ENCODE data around the gene SAMD11. TPM values are rescaled to one million over a fixed set of nuclear protein-coding genes. Genes with fewer than 3 reads are reported as not detected.
"Not testable (repeated sequence)": the region's sequence is repeated elsewhere in the genome, so short reads cannot be mapped to it uniquely, and the experiment has no call there.

SAMD11 gene
- total RNA-seq, 1 experiment from 2014 or later: 13.5 TPM

GRCh38 chr1:985126-985525 is 61.4 kb downstream of the SAMD11 start:
- Histone ChIP-seq H3K79me2 (ENCODE audit: insufficient read depth, low read length) (no peaks in the 10 kb centered on the region), H3T11ph (ENCODE audit: low read length) (no peak overlapping the region), H4K20me1 (ENCODE audit: control insufficient read depth, insufficient read depth, insufficient read length) (no peaks in the 10 kb centered on the region), H3K4ac (ENCODE audit: low read depth, low read length) (no peak overlapping the region), H2AK5ac (ENCODE audit: insufficient read length, low read length) (no peak overlapping the region), H4K5ac (ENCODE audit: insufficient read length, low read depth, low read length) (no peak overlapping the region), H2BK120ac (ENCODE audit: low read depth, low read length, poor library complexity, severe bottlenecking) (no peak overlapping the region), H3K18ac (ENCODE audit: insufficient read length, low read depth, low read length) (no peak overlapping the region), H3K9ac (ENCODE audit: extremely low read depth, insufficient read length, low read length) (no peak overlapping the region), H3K27me3 (ENCODE audit: insufficient read depth, low read length) (peaks cover 2% of the 10 kb centered on the region; the same call in 1 of the 2 replicates), H3K56ac (ENCODE audit: insufficient read length, low read depth, low read length) (no peak overlapping the region), H3K23ac (ENCODE audit: insufficient read length, low read depth, low read length) (no peak overlapping the region), H3K23me2 (ENCODE audit: insufficient read length, low read depth, low read length, poor library complexity, severe bottlenecking) (no peaks in the 10 kb centered on the region), H3K4me1 (ENCODE audit: insufficient read depth, low read length) (no peaks in the 10 kb centered on the region), H4K8ac (replicated peaks; ENCODE audit: insufficient read length, low read depth, low read length) (no peak overlapping the region), H3K4me2 (ENCODE audit: insufficient read depth, insufficient read length, low read length) (no peak overlapping the region), H3K79me1 (ENCODE audit: insufficient read depth, low read depth, low read length, poor library complexity, severe bottlenecking) (no peaks in the 10 kb centered on the region), H2BK12ac (ENCODE audit: insufficient read length, low read depth, low read length) (no peak overlapping the region), H3K14ac (ENCODE audit: insufficient read depth, low read length) (no peak overlapping the region), H2AFZ (ENCODE audit: low read length) (no peak overlapping the region), H2BK15ac (ENCODE audit: low read depth, low read length) (no peak overlapping the region), H3K9me3 (ENCODE audit: control insufficient read depth, low read depth, low read length) (no peaks in the 10 kb centered on the region), H2BK5ac (ENCODE audit: insufficient read length, low read length) (no peak overlapping the region), H3K27ac (ENCODE audit: insufficient read length, low read depth, low read length) (no peak overlapping the region), H2BK20ac (ENCODE audit: low read depth, low read length, poor library complexity, severe bottlenecking) (no peak overlapping the region), H4K91ac (ENCODE audit: insufficient read length, low read depth, low read length) (no peak overlapping the region)
- no peak overlapping the region for H3K4me3 Mint-ChIP-seq
- peaks cover 91% of the 10 kb centered on the region for H3K27me3 Mint-ChIP-seq (ENCODE audit: low read depth)
- H3K4me1 Mint-ChIP-seq: no peaks in the 10 kb centered on the region
- TF ChIP-seq CTCF (conservative IDR thresholded peaks at IDR 0.05): no peak
- no CpG with 5 or more reads among the region's 13 CpGs for WGBS (ENCODE audit: extremely low coverage, insufficient read length, low lambda C conversion rate)
- peaks cover 4 to 11% of the 10 kb centered on the region in 2 experiments; a peak in 4 of 5 replicates for H3K9me3 Mint-ChIP-seq
- H3K36me3 Mint-ChIP-seq (ENCODE audit: insufficient read depth in 1 of 3, low read depth in 3 of 3): no peaks in the 10 kb centered on the region; a peak in 1 of 7 replicates
- H3K27ac Mint-ChIP-seq: no peak overlapping the region
- DNase-seq: no peak

GRCh38 chr1:988061-988460 is 64.3 kb downstream of the SAMD11 start:
- H2BK120ac ChIP-seq (ENCODE audit: low read depth, low read length, poor library complexity, severe bottlenecking); H3K4me1 Mint-ChIP-seq; H2BK5ac ChIP-seq (ENCODE audit: insufficient read length, low read length); H3K56ac ChIP-seq (ENCODE audit: insufficient read length, low read depth, low read length); H4K91ac ChIP-seq (ENCODE audit: insufficient read length, low read depth, low read length); H4K8ac ChIP-seq (replicated peaks; ENCODE audit: insufficient read length, low read depth, low read length); H3K4ac ChIP-seq (ENCODE audit: low read depth, low read length); H3K23me2 ChIP-seq (ENCODE audit: insufficient read length, low read depth, low read length, poor library complexity, severe bottlenecking); H3K4me3 Mint-ChIP-seq; H3K36me3 Mint-ChIP-seq (ENCODE audit: insufficient read depth in 1 of 3, low read depth in 3 of 3); H2BK15ac ChIP-seq (ENCODE audit: low read depth, low read length); H3K23ac ChIP-seq (ENCODE audit: insufficient read length, low read depth, low read length); H3K18ac ChIP-seq (ENCODE audit: insufficient read length, low read depth, low read length); H2AFZ ChIP-seq (ENCODE audit: low read length); H3K4me1 ChIP-seq (ENCODE audit: insufficient read depth, low read length); DNase-seq; H2AK5ac ChIP-seq (ENCODE audit: insufficient read length, low read length); H3K27ac Mint-ChIP-seq; H3K79me1 ChIP-seq (ENCODE audit: insufficient read depth, low read depth, low read length, poor library complexity, severe bottlenecking); H3K27ac ChIP-seq (ENCODE audit: insufficient read length, low read depth, low read length); H2BK20ac ChIP-seq (ENCODE audit: low read depth, low read length, poor library complexity, severe bottlenecking); H3K4me2 ChIP-seq (ENCODE audit: insufficient read depth, insufficient read length, low read length); H3K27me3 ChIP-seq (ENCODE audit: insufficient read depth, low read length); H3K14ac ChIP-seq (ENCODE audit: insufficient read depth, low read length); H4K5ac ChIP-seq (ENCODE audit: insufficient read length, low read depth, low read length); H3K9ac ChIP-seq (ENCODE audit: extremely low read depth, insufficient read length, low read length); H3K9me3 ChIP-seq (ENCODE audit: control insufficient read depth, low read depth, low read length); H4K20me1 ChIP-seq (ENCODE audit: control insufficient read depth, insufficient read depth, insufficient read length); H2BK12ac ChIP-seq (ENCODE audit: insufficient read length, low read depth, low read length); H3K79me2 ChIP-seq (ENCODE audit: insufficient read depth, low read length); H3T11ph ChIP-seq (ENCODE audit: low read length): not testable (repeated sequence)
- Mint-ChIP-seq H3K27me3 (ENCODE audit: low read depth) (peaks cover 95% of the 10 kb centered on the region), H3K9me3 (peaks cover 21 to 23% of the 10 kb centered on the region in 2 experiments)
- no CpG with 5 or more reads among the region's 5 CpGs for WGBS (ENCODE audit: extremely low coverage, insufficient read length, low lambda C conversion rate)

All from H9 (cell line).